ENCODE data around the gene ABCA4. TPM values are rescaled to one million over a fixed set of nuclear protein-coding genes. Genes with fewer than 3 reads are reported as not detected.

Gene ABCA4
- total RNA-seq, 4 donors from 2014 or later = not detected

DNA sequence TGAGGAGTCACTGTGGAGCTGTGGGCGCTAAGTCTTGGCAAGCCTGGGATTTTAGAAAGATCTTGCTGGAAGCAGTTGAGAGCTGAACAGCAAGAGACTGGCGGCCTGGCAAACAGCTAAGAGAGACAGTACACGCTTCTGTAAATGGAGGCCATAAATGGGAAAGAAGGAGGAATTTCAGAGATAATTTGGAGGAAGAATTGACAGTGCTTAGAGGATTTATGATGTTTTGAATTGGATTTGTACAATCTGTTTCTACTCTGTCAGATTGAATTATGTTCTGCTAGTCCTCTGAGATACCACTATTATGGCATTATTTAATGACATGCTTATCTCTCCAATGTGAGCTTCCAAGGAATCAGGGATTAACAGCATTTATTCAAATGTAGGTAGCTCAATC, 50.1 kb downstream of the ABCA4 start:
- Histone ChIP-seq H3K4me3 (no peak overlapping the region), H3K4me1 (peaks cover 26 to 31% of the 10 kb centered on the region in 2 donors), H3K36me3 (no peaks in the 10 kb centered on the region), H3K27me3 (no peaks in the 10 kb centered on the region), H3K9me3 (no peaks in the 10 kb centered on the region), H3K27ac (peak overlapping the region in 1 of 4 donors; percentile 56)
- no peak for ATAC-seq
- TF ChIP-seq, protein P1, sequence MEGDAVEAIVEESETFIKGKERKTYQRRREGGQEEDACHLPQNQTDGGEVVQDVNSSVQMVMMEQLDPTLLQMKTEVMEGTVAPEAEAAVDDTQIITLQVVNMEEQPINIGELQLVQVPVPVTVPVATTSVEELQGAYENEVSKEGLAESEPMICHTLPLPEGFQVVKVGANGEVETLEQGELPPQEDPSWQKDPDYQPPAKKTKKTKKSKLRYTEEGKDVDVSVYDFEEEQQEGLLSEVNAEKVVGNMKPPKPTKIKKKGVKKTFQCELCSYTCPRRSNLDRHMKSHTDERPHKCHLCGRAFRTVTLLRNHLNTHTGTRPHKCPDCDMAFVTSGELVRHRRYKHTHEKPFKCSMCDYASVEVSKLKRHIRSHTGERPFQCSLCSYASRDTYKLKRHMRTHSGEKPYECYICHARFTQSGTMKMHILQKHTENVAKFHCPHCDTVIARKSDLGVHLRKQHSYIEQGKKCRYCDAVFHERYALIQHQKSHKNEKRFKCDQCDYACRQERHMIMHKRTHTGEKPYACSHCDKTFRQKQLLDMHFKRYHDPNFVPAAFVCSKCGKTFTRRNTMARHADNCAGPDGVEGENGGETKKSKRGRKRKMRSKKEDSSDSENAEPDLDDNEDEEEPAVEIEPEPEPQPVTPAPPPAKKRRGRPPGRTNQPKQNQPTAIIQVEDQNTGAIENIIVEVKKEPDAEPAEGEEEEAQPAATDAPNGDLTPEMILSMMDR (IDR thresholded peaks at IDR 0.05 in 4 of 5, conservative IDR thresholded peaks at IDR 0.05 in 1 of 5) = no peak
- TF ChIP-seq POLR2A (IDR thresholded peaks at IDR 0.05) = no peak
- in situ Hi-C loops (cut with MboI; ENCODE audit: low sequenced_read_pairs in 4 of 4) = no loop called here
- no peak for DNase-seq
- intact Hi-C loops (cut with DNase I; ENCODE audit: low total_unique reads) = no loop called here

DNA sequence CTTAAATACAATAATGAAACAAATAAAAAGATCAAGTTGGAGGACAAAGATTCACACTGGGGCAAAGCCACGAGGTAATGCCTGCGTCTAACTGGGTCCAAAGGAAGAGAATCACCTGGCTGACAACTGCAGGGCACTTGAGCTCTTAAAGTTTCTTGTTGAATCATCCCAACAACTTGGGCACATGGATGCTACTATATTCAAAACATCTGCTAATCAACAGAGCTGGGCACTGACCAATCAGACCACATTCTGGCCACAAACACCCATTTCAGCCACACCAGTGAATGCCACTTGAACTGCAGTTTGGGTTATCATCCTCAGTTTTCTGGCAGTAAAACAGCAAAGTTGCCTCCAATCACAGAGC, 51.0 kb downstream of the ABCA4 start:
- Histone ChIP-seq H3K27ac (peak overlapping the region; percentile 56 to 68 (median 58)), H3K9me3 (no peaks in the 10 kb centered on the region), H3K4me1 (peaks cover 26 to 31% of the 10 kb centered on the region in 2 donors), H3K27me3 (no peaks in the 10 kb centered on the region), H3K36me3 (no peaks in the 10 kb centered on the region), H3K4me3 (no peak overlapping the region)
- intact Hi-C loops (cut with DNase I; ENCODE audit: low total_unique reads) = loop anchor here (10.0 kb wide), 1 partner anchor 395 kb away; no protein-coding TSS in a partner anchor
- no peak for ATAC-seq
- DNase-seq = no peak
- in situ Hi-C loops (cut with MboI; ENCODE audit: low sequenced_read_pairs in 4 of 4) = loop anchor here in 1 of 4 donors (10.0 kb wide), 1 partner anchor 265 kb away; no protein-coding TSS in a partner anchor
- no peak for TF ChIP-seq POLR2A (IDR thresholded peaks at IDR 0.05)
- TF ChIP-seq, protein P1 (IDR thresholded peaks at IDR 0.05 in 4 of 5, conservative IDR thresholded peaks at IDR 0.05 in 1 of 5) = no peak

DNA sequence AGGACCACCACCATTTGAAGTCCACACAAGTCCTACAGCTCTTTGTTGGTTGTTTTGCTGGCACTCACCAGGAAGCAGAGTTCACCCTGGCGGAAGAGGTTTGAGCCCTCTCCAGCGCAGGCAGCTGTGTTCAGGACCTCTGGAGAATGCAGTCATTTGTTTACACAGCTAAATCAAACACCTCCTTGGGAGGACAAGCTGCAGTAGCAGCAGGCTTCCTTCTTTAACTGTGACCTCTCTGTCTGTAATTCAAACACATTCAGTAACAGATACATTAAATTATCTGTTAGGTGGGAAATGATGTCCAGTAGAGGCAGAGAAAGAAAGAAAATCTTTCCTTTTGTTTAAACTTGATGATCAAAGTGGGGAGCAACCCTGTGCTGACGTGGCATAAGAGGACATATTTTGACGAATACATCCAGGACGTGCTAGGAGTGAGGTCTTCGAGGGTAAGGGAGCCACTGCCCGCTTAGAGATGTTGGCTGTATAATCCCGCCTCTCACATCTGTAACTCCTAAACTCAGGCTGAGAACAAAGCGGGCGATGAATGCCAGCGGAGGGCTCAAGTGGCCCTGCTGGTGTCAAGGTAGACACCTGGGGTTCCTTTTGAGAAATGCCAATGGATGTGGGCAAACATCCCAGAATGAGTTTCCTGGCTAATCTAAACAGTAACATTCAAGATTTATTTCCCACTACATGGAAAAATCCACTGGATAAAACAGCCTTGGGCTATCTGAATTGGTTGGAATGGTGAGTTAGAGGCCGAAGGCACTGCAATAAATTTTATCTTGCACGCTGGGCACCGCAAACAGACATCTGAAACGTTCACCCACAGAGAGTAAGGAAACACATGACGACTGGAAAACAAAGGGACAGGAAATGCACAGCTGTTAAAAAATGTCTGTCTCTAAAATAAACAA, 51.7 kb downstream of the ABCA4 start:
- ATAC-seq = no peak
- in situ Hi-C loops (cut with MboI; ENCODE audit: low sequenced_read_pairs in 4 of 4) = loop anchor here in 1 of 4 donors (10.0 kb wide), 1 partner anchor 266 kb away; no protein-coding TSS in a partner anchor
- Histone ChIP-seq H3K9me3 (no peaks in the 10 kb centered on the region), H3K36me3 (no peaks in the 10 kb centered on the region), H3K4me3 (no peak overlapping the region), H3K27me3 (no peaks in the 10 kb centered on the region), H3K4me1 (peaks cover 26 to 31% of the 10 kb centered on the region in 2 donors), H3K27ac (peak overlapping the region; percentile 56 to 68 (median 58))
- no peak for DNase-seq
- TF ChIP-seq, protein P1 (IDR thresholded peaks at IDR 0.05 in 4 of 5, conservative IDR thresholded peaks at IDR 0.05 in 1 of 5) = no peak
- TF ChIP-seq POLR2A (IDR thresholded peaks at IDR 0.05) = no peak
- intact Hi-C loops (cut with DNase I; ENCODE audit: low total_unique reads) = loop anchor here (10.0 kb wide), 1 partner anchor 396 kb away; no protein-coding TSS in a partner anchor

DNA sequence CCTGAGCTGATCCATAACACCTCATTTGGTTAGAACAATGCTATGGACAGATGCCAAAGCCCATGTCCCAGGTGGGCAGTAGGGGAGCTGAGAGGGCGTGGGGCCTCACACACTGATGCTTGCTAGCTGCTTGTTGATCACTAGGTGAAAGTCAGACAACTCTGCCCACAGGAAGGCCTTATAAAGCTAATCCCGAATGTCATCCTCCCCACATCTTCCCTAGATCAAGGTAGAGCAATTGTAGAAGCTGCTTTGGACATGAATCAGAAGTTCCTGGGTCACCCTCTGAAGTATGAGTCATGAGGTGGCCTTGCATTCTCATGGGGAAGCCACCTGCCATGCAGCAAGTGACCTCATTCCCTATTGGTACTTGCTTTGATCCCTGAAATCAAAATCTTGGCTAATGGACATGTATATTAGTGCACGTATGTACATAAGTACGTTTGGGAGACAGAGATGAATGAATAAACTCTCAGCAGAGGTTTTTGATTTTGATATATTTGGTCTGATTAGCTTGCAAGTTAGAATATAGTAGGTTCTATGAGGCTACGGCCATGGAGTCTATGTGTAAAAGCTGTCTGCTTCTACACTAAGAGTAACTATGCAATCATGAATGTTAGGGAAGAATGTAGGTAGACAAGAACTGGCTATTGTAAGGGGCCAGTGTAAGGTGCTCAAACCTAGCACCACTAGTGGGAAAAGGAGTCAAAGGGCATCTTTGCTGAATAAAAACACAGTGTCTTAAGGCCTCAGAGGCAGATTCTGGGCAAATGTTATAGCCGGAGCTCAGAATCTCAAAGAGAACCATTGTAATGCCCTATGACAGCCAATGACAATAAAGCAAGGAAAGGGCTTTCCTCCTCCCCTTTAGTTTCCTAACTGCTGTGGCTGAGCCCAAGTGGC, 52.6 kb downstream of the ABCA4 start:
- peak overlapping the region; percentile 56 to 68 (median 58) for H3K27ac ChIP-seq
- intact Hi-C loops (cut with DNase I; ENCODE audit: low total_unique reads) = loop anchor here (10.0 kb wide), 1 partner anchor 396 kb away; no protein-coding TSS in a partner anchor
- in situ Hi-C loops (cut with MboI; ENCODE audit: low sequenced_read_pairs in 4 of 4) = loop anchor here in 1 of 4 donors (10.0 kb wide), 1 partner anchor 266 kb away; no protein-coding TSS in a partner anchor

More for the DNA sequence above, 52.6 kb downstream of the ABCA4 start:
- peak in 1 of 2 donors; percentile 27 for ATAC-seq
- H3K36me3 ChIP-seq = no peaks in the 10 kb centered on the region
- H3K27me3 ChIP-seq = no peaks in the 10 kb centered on the region
- no peak for TF ChIP-seq POLR2A (IDR thresholded peaks at IDR 0.05)
- TF ChIP-seq, protein P1 (IDR thresholded peaks at IDR 0.05 in 4 of 5, conservative IDR thresholded peaks at IDR 0.05 in 1 of 5) = no peak
- no peak overlapping the region for H3K4me3 ChIP-seq
- peaks cover 27 to 31% of the 10 kb centered on the region in 2 donors for H3K4me1 ChIP-seq
- no peaks in the 10 kb centered on the region for H3K9me3 ChIP-seq
- no peak for DNase-seq
